ENCODE results near the gene STK32C. TPM values are rescaled to one million over a fixed set of nuclear protein-coding genes. Genes with fewer than 3 reads are reported as not detected.

Gene STK32C
- total and polyA plus RNA-seq, 4 donors, result 4.9 to 12.4 (median 9.7) TPM

DNA sequence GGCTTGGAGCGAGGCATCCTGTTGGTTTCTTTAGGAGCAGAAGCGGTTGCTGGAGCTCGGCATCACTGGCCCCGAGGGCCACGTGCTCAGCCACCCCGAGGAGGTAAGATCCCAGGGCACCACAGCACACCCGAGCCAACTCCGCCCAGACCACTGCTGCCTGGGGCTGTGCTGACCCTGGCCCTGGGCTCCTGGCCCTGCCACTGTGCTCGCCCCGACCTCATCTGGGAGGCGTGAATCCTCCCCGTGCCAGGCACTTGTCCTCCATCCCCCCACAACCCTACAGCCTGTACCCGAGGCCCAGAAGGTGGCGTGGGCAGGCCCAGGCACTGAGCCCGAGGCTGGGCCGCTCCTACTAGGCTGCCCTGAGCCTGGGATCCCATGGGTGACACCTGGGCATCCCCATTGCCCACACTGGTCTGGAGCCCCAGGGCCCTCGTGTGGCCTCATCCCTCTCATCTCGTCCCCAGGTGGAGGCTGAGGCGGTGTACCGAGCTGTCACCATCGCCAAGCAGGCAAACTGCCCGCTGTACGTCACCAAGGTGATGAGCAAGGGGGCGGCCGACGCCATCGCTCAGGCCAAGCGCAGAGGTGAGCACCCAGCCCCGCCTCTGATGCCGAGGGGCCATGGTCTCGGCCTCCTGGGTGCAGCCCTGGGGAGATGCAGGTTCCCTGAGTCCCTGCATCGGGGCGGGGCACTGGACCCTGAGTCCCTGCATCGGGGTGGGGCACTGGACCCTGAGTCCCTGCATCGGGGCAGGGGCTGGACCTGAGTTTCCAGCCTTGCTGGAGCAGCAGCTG lies 109.2 kb downstream of the STK32C start:
- no peaks in the 10 kb centered on the region for H3K4me1 ChIP-seq (ENCODE audit: control insufficient read depth in 1 of 2, insufficient read depth in 2 of 2, low read length in 2 of 2)
- H3K36me3 ChIP-seq (ENCODE audit: control insufficient read depth in 1 of 2, insufficient read depth in 2 of 2, low read length in 1 of 2), result no peaks in the 10 kb centered on the region
- H3K27me3 ChIP-seq (ENCODE audit: control insufficient read depth in 1 of 2, insufficient read depth in 2 of 2, low read length in 1 of 2), result no peaks in the 10 kb centered on the region
- H3K4me3 ChIP-seq (ENCODE audit: low read length in 2 of 2), result no peak overlapping the region
- H3K9me3 ChIP-seq (ENCODE audit: control insufficient read depth, low read length), result no peaks in the 10 kb centered on the region
- DNase-seq (peak; percentile 38 to 74), ATAC-seq (ENCODE audit: low FRiP score) (no peak)
- no peak overlapping the region for H3K27ac ChIP-seq (ENCODE audit: low read depth in 1 of 2, low read length in 2 of 2)
- 92% methylated on average over 35 of the region's 35 CpGs for WGBS, 2 donors
- intact Hi-C loops (cut with DNase I), result no loop called here

DNA sequence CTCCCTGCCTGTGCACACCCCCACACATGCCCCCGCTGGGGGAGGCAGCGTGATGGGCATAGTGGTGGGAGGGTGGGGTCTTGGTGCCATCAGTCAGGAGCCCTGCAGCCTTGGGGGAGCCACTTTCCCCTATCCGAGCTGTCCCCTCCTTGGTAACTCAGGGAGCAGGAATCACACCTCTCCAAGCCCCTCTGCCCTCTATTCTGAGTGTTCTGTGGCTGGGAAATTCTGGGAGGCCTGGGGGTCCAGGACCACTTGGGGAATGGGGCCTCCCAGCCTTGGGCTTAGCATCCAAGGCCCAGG lies 109.7 kb downstream of the STK32C start:
- H3K4me3 ChIP-seq (ENCODE audit: low read length in 2 of 2), result no peak overlapping the region
- ATAC-seq (ENCODE audit: low FRiP score), result no peak
- no peaks in the 10 kb centered on the region for H3K9me3 ChIP-seq (ENCODE audit: control insufficient read depth, low read length)
- H3K27me3 ChIP-seq (ENCODE audit: control insufficient read depth in 1 of 2, insufficient read depth in 2 of 2, low read length in 1 of 2), result no peaks in the 10 kb centered on the region
- no peak overlapping the region for H3K27ac ChIP-seq (ENCODE audit: low read depth in 1 of 2, low read length in 2 of 2)
- no peaks in the 10 kb centered on the region for H3K36me3 ChIP-seq (ENCODE audit: control insufficient read depth in 1 of 2, insufficient read depth in 2 of 2, low read length in 1 of 2)
- intact Hi-C loops (cut with DNase I), result no loop called here
- no peaks in the 10 kb centered on the region for H3K4me1 ChIP-seq (ENCODE audit: control insufficient read depth in 1 of 2, insufficient read depth in 2 of 2, low read length in 2 of 2)
- 89 to 95% methylated on average over 3 of the region's 3 CpGs for WGBS, 2 donors
- peak in 1 of 2 donors; percentile 64 for DNase-seq

DNA sequence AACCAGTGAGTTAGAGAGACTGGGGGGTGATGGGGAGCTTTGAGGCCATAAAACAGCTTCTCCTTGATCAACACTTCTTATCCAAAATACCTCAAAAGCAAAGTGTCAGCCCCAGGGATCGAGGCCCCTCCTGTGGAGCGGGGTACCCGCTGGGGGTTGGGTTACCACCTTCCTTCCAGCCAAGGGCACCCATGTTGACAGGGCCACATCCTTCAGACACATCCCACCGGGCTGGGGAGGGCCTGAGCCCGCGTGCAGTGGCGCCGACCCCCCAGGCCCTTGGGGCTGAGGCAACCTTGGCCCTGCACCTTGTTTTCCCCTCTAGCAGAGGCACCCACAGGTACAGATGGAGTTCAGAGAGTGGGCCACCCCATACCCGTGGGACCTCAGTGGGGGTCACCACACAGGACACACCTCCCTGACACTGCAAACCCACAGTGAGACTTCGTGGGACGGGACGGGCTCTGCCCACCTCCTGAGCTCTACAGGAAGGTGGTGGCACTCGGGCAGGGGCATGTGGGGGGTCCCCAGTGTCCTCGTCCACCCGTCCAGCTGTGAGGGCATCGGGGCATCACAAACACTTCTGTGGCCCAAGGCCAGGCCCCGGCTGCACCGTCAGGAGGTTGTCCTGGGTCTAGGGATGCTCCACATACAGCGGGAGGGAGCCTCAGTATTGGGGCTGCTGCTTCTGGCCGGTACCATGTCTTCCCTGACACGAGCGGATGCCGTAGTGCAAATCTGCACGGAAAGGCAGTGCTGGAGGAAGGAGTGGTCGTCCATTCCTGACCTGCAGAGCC lies 110.3 kb downstream of the STK32C start:
- ATAC-seq (ENCODE audit: low FRiP score), result no peak
- 85 to 86% methylated on average over 25 of the region's 25 CpGs for WGBS, 2 donors
- intact Hi-C loops (cut with DNase I), result no loop called here

DNA sequence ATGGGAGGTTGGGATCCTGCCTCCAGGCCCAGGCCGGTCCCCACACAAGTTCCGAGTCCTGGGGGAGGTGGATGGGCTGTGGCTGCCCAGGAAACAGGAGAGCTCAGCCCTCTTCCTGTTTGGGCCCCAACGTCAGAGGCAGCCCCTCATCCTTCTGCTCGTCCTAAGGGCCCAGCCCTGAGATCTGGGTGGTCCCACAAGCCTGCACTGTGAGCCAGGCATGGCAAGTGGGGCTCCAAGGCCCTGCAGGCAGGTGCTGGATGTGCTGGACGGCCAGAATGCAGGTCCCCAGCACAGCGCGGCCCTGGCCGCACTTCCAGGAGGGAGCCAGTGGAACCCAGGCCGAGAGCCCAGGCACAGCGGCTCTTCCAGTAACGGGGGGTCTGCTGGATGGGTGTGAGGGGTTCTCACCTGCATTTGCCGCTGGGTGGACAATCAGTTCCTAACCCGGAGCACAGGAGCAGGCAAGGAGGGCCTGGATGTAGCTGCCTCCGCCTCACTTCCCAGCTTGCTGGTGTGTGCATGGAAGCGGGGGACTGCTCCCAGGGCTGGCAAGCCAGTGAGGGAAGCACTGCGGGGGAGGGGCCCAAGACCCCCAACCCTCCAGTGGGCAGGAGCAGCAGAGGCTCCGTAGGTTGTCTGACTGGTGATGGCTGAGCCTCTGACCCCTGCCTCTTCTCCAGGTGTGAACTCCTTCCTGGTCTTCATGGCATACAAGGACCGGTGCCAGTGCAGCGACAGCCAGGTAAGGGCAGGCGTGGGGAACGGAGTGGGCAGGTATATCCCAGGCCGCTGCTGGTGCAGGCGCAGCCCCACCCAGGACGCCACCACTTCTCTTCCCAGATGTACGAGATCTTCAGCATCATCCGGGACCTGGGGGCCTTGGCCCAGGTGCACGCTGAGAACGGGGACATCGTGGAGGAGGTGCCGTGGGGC lies 111.3 kb downstream of the STK32C start:
- Histone ChIP-seq H3K9me3 (ENCODE audit: control insufficient read depth, low read length) (no peaks in the 10 kb centered on the region), H3K4me1 (ENCODE audit: control insufficient read depth in 1 of 2, insufficient read depth in 2 of 2, low read length in 2 of 2) (no peaks in the 10 kb centered on the region), H3K27ac (ENCODE audit: low read depth in 1 of 2, low read length in 2 of 2) (no peak overlapping the region), H3K4me3 (ENCODE audit: low read length in 2 of 2) (no peak overlapping the region), H3K27me3 (ENCODE audit: control insufficient read depth in 1 of 2, insufficient read depth in 2 of 2, low read length in 1 of 2) (no peaks in the 10 kb centered on the region), H3K36me3 (ENCODE audit: control insufficient read depth in 1 of 2, insufficient read depth in 2 of 2, low read length in 1 of 2) (no peaks in the 10 kb centered on the region)
- peak; percentile 38 to 66 for DNase-seq
- no peak for ATAC-seq (ENCODE audit: low FRiP score)
- intact Hi-C loops (cut with DNase I), result no loop called here
- WGBS, 2 donors, result 90 to 91% methylated on average over 30 of the region's 30 CpGs

More for the DNA sequence above, 110.3 kb downstream of the STK32C start:
- Histone ChIP-seq H3K4me3 (ENCODE audit: low read length in 2 of 2) (no peak overlapping the region), H3K4me1 (ENCODE audit: control insufficient read depth in 1 of 2, insufficient read depth in 2 of 2, low read length in 2 of 2) (no peaks in the 10 kb centered on the region), H3K27ac (ENCODE audit: low read depth in 1 of 2, low read length in 2 of 2) (no peak overlapping the region), H3K36me3 (ENCODE audit: control insufficient read depth in 1 of 2, insufficient read depth in 2 of 2, low read length in 1 of 2) (no peaks in the 10 kb centered on the region), H3K27me3 (ENCODE audit: control insufficient read depth in 1 of 2, insufficient read depth in 2 of 2, low read length in 1 of 2) (no peaks in the 10 kb centered on the region), H3K9me3 (ENCODE audit: control insufficient read depth, low read length) (no peaks in the 10 kb centered on the region)
- peak; percentile 45 to 62 for DNase-seq

DNA sequence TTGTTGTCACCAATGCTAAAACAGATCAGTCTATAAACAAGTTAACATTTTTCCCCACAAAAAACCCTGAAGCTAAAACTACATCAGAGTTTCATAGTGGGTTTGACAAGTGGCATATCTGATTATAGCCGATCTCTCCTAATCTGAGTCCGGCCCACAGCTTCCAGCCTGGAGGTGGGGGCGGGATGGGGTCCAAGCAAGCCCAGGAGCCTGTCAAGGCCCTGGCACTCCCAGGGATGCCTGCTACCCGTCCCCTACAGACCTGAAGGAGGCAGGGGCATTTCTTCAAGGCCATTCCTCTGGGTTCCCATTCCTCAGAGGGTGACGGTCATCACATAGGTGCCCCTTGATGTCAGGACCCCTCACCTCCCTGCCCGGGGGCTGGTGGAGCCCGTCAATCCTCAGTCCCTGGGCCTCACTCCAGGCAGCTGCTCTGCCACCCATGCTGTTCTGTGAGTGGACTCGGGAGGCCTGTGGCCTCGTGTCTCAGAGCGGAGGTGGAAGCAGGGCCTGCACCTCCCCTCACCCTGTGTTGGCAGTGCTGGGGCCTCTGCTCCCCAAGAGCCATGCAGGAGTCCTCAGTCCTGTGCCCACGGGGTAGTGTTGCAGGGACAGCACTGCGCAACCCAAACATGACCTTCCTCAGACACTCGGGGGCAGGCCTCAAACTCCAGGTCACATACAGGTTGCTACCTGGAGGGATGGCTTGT lies 112.2 kb downstream of the STK32C start:
- H3K36me3 ChIP-seq (ENCODE audit: control insufficient read depth in 1 of 2, insufficient read depth in 2 of 2, low read length in 1 of 2), result no peaks in the 10 kb centered on the region
- 89 to 90% methylated on average over 13 of the region's 13 CpGs for WGBS, 2 donors
- DNase-seq (peak; percentile 36 to 45), ATAC-seq (ENCODE audit: low FRiP score) (no peak)
- intact Hi-C loops (cut with DNase I), result no loop called here
- no peaks in the 10 kb centered on the region for H3K27me3 ChIP-seq (ENCODE audit: control insufficient read depth in 1 of 2, insufficient read depth in 2 of 2, low read length in 1 of 2)
- no peak overlapping the region for H3K4me3 ChIP-seq (ENCODE audit: low read length in 2 of 2)
- H3K27ac ChIP-seq (ENCODE audit: low read depth in 1 of 2, low read length in 2 of 2), result no peak overlapping the region
- no peaks in the 10 kb centered on the region for H3K4me1 ChIP-seq (ENCODE audit: control insufficient read depth in 1 of 2, insufficient read depth in 2 of 2, low read length in 2 of 2)
- H3K9me3 ChIP-seq (ENCODE audit: control insufficient read depth, low read length), result no peaks in the 10 kb centered on the region

DNA sequence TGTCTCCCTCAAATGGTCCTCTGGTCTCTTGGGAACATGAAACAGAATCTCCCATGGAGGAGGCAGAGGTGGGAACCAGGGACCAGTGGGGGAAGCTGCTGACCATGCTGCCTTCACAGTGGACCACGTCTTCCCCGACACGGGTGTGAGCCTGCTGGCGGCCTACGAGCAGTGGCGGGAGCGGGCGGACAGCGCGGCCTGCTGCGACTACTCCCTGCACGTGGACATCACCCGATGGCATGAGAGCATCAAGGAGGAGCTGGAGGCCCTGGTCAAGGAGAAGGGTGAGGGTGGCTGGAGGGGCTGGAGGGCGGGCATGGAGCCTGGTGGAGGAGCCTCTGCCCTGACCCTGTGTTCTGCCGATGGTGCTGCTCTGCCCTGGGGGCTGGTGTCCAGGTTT lies 113.0 kb downstream of the STK32C start:
- H3K27ac ChIP-seq (ENCODE audit: low read depth in 1 of 2, low read length in 2 of 2), result no peak overlapping the region
- intact Hi-C loops (cut with DNase I), result no loop called here
- WGBS, 2 donors, result 95% methylated on average over 13 to 15 of the region's 15 CpGs

DNA sequence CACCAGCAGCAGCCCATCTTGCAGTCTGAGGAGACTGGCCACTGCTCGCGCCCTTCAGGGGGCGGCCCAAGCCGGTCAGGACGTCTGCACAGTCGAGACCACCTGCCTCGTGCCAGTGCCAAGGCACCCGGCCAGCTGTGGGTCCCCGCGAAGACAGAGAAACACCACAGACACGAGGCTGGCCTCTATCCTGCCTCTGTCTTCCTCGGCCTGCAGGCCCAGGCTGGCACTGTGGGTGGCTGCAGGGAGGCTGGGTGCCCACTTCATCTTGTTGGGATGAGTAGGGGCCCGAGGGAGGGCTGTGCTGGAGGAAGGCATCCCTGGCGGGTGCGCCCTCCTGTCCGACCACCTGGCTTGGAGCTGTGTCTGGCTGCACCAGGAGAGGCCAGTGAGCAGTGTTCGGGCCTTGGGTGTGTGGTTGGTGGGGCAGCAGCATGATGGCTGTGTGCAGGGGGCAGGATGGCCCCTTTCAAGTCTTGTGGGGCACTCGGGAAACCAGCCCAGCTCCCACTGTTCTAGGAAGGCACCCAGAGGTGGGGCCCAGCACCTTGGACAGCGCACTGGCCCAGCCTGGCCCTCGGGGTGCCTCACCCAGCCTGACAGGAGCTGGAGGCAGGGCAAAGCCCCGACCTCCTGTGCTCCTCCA lies 113.7 kb downstream of the STK32C start:
- H3K4me1 ChIP-seq (ENCODE audit: control insufficient read depth in 1 of 2, insufficient read depth in 2 of 2, low read length in 2 of 2), result no peaks in the 10 kb centered on the region
- no peak overlapping the region for H3K27ac ChIP-seq (ENCODE audit: low read depth in 1 of 2, low read length in 2 of 2)
- intact Hi-C loops (cut with DNase I), result no loop called here
- no peaks in the 10 kb centered on the region for H3K36me3 ChIP-seq (ENCODE audit: control insufficient read depth in 1 of 2, insufficient read depth in 2 of 2, low read length in 1 of 2)
- peak; percentile 52 to 54 for DNase-seq
- no peak overlapping the region for H3K4me3 ChIP-seq (ENCODE audit: low read length in 2 of 2)
- no peak for ATAC-seq (ENCODE audit: low FRiP score)
- no peaks in the 10 kb centered on the region for H3K27me3 ChIP-seq (ENCODE audit: control insufficient read depth in 1 of 2, insufficient read depth in 2 of 2, low read length in 1 of 2)
- H3K9me3 ChIP-seq (ENCODE audit: control insufficient read depth, low read length), result no peaks in the 10 kb centered on the region
- 75 to 79% methylated on average over 21 of the region's 21 CpGs for WGBS, 2 donors

More for the DNA sequence above, 113.0 kb downstream of the STK32C start:
- peak in 1 of 2 donors; percentile 69 for DNase-seq
- no peaks in the 10 kb centered on the region for H3K9me3 ChIP-seq (ENCODE audit: control insufficient read depth, low read length)
- no peak for ATAC-seq (ENCODE audit: low FRiP score)
- no peak overlapping the region for H3K4me3 ChIP-seq (ENCODE audit: low read length in 2 of 2)
- no peaks in the 10 kb centered on the region for H3K36me3 ChIP-seq (ENCODE audit: control insufficient read depth in 1 of 2, insufficient read depth in 2 of 2, low read length in 1 of 2)
- H3K27me3 ChIP-seq (ENCODE audit: control insufficient read depth in 1 of 2, insufficient read depth in 2 of 2, low read length in 1 of 2), result no peaks in the 10 kb centered on the region
- H3K4me1 ChIP-seq (ENCODE audit: control insufficient read depth in 1 of 2, insufficient read depth in 2 of 2, low read length in 2 of 2), result no peaks in the 10 kb centered on the region
